GM21423 (cell line): ENCODE data around the gene CNTN5.

Experiments used
- ATAC-seq: cut with Tn5 transposase; IDR thresholded peaks from one replicate; pipeline ENCODE4 v1.9.1; 2021; ENCODE audit warnings: mild to moderate bottlenecking, moderate library complexity; ENCODE audit not compliant: unreplicated experiment

CNTN5 gene

GRCh38 chr11:100383357-100383865 lies 1362.7 kb downstream of the CNTN5 start:
- no peak for ATAC-seq

GRCh38 chr11:100396266-100396665 lies 1375.5 kb downstream of the CNTN5 start:
- ATAC-seq, result no peak

GRCh38 chr11:100397401-100397800 lies 1376.7 kb downstream of the CNTN5 start:
- no peak for ATAC-seq

- ATAC-seq, result no peak
Observed at GRCh38 chr11:100403816-100404215, 1383.1 kb downstream of the CNTN5 start.

- ATAC-seq, result no peak
Observed at GRCh38 chr11:100404907-100405306, 1384.2 kb downstream of the CNTN5 start.
